Measurements from ENCODE around the gene DTHD1. TPM values are rescaled to one million over a fixed set of nuclear protein-coding genes. Genes with fewer than 3 reads are reported as not detected.

Gene DTHD1
- not detected in 2 replicates for total RNA-seq

GRCh38 chr4:36281384-36282106 lies at the start of gene DTHD1:
Gene DTHD1 (plus strand): TSS chr4:36281616. CDS start chr4:36281759, 143 bp downstream.

GRCh38 chr4:36244257-36245082 lies 36.9 kb upstream of the DTHD1 start, which contains the start of gene ARAP2:
Gene ARAP2 (minus strand): TSS chr4:36244514. CDS start chr4:36229486, 15,028 bp downstream.

Other genes starting within 250 kb of the DTHD1 start
- gene ARAP2, start 37.1 kb upstream of the DTHD1 start, total RNA-seq: 0.27 and 0.56 TPM in 2 replicates